ENCODE results near the gene NFATC4.
"Not testable (repeated sequence)": the region's sequence is repeated elsewhere in the genome, so short reads cannot be mapped to it uniquely, and the experiment has no call there.

NFATC4 gene

GRCh38 chr14:24339284-24340151, 28.5 kb upstream of the NFATC4 start, which contains the start of gene RIPK3:
TSS of gene RIPK3 (minus strand) at chr14:24339991. CDS start at chr14:24339826, 165 bp downstream.
- peak in 1 of 2 donors; percentile 26 for DNase-seq

- DNase-seq = no peak
Measured at GRCh38 chr14:24340606-24341005, 27.4 kb upstream of the NFATC4 start.

GRCh38 chr14:24342889-24343288, 25.1 kb upstream of the NFATC4 start:
- DNase-seq = no peak

- DNase-seq = no peak
Measured at GRCh38 chr14:24343795-24344660, 24.0 kb upstream of the NFATC4 start.

- no peak for DNase-seq
Measured at GRCh38 chr14:24347134-24347533, 20.9 kb upstream of the NFATC4 start.

GRCh38 chr14:24348186-24348585, 19.8 kb upstream of the NFATC4 start:
- DNase-seq = no peak

- DNase-seq = no peak
Measured at GRCh38 chr14:24349742-24350141, 18.2 kb upstream of the NFATC4 start.

- DNase-seq = no peak
Measured at GRCh38 chr14:24351517-24351916, 16.5 kb upstream of the NFATC4 start.

GRCh38 chr14:24353559-24354481, 14.2 kb upstream of the NFATC4 start:
- DNase-seq = no peak

- DNase-seq = not testable (repeated sequence)
Measured at GRCh38 chr14:24354482-24354825, 13.5 kb upstream of the NFATC4 start.

- no peak for DNase-seq
Measured at GRCh38 chr14:24355009-24355408, 13.0 kb upstream of the NFATC4 start.

GRCh38 chr14:24356208-24356607, 11.8 kb upstream of the NFATC4 start:
- DNase-seq = no peak

- no peak for DNase-seq
Measured at GRCh38 chr14:24360281-24360680, 7.7 kb upstream of the NFATC4 start.

GRCh38 chr14:24361326-24361725, 6.7 kb upstream of the NFATC4 start:
- no peak for DNase-seq

- DNase-seq = no peak
Measured at GRCh38 chr14:24362241-24362960, 5.6 kb upstream of the NFATC4 start.

GRCh38 chr14:24363401-24363800, 4.6 kb upstream of the NFATC4 start:
- no peak for DNase-seq

GRCh38 chr14:24364841-24365240, 3.1 kb upstream of the NFATC4 start:
- no peak for DNase-seq

GRCh38 chr14:24365600-24366412, 2.2 kb upstream of the NFATC4 start:
- DNase-seq = peak; percentile 29 to 91

- no peak for DNase-seq
Measured at GRCh38 chr14:24366413-24366720, 1.6 kb upstream of the NFATC4 start.

- DNase-seq = no peak
Measured at GRCh38 chr14:24366721-24367513, 1.1 kb upstream of the NFATC4 start.

GRCh38 chr14:24368212-24368561, 203 bp downstream of the NFATC4 start:
- DNase-seq = no peak
